Memory B cell (primary cell): ENCODE data around the gene PTPRB.

Experiments
- ATAC-seq: fragments of 150-1000 bp; cut with Tn5 transposase; 2 replicates; pipeline ENCODE4 v1.10.0; 2021; ENCODE audit warnings: low read depth, mild to moderate bottlenecking, moderate library complexity
- DNase-seq, 2 donors: peaks; one replicate each; pipeline ENCODE4 v3.0.0; 2022; ENCODE audit warnings: low spot score in 2 of 2
- H3K27ac Mint-ChIP-seq: one replicate; pipeline ENCODE4 v1.8.0; 2022; ENCODE audit warnings: mild to moderate bottlenecking, moderate library complexity, mixed read lengths
- H3K27me3 Mint-ChIP-seq: one replicate; pipeline ENCODE4 v1.8.0; 2022; ENCODE audit warnings: mixed read lengths
- H3K36me3 Mint-ChIP-seq: one replicate; pipeline ENCODE4 v1.8.0; 2022; ENCODE audit warnings: mild to moderate bottlenecking, mixed read lengths
- H3K4me1 Mint-ChIP-seq: one replicate; pipeline ENCODE4 v1.8.0; 2022; ENCODE audit warnings: mixed read lengths
- H3K4me3 Mint-ChIP-seq: one replicate; pipeline ENCODE4 v1.8.0; 2022; ENCODE audit warnings: mild to moderate bottlenecking, moderate library complexity, mixed read lengths
- H3K9me3 Mint-ChIP-seq: one replicate; pipeline ENCODE4 v1.8.0; 2022; ENCODE audit warnings: mixed read lengths

PTPRB gene

DNA sequence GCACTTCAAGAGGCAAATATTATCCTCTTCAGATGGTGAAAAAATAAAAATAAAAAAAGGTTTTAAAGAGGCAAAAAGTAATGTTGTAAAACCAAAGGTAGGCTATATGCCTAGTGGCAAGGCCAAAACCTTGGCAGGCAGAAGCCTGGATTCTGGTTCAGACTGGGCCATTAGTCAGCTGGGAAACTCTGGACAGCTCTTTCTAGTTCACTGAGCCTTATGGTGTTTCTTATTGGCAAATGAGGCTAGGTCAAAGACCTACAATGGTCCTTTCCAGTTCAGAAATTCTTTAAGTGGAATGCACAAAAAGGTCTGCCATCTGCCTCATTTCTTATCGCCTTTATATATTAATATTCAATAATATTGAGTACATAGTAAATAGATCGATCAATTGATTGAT lies 44.6 kb downstream of the PTPRB start:
- H3K27ac Mint-ChIP-seq, result no peak overlapping the region
- ATAC-seq (no peak), DNase-seq (no peak)
- peaks cover 3% of the 10 kb centered on the region for H3K9me3 Mint-ChIP-seq
- H3K4me3 Mint-ChIP-seq, result no peak overlapping the region
- H3K27me3 Mint-ChIP-seq, result peaks cover 4% of the 10 kb centered on the region
- peaks cover 3% of the 10 kb centered on the region for H3K4me1 Mint-ChIP-seq
- H3K36me3 Mint-ChIP-seq, result no peaks in the 10 kb centered on the region

DNA sequence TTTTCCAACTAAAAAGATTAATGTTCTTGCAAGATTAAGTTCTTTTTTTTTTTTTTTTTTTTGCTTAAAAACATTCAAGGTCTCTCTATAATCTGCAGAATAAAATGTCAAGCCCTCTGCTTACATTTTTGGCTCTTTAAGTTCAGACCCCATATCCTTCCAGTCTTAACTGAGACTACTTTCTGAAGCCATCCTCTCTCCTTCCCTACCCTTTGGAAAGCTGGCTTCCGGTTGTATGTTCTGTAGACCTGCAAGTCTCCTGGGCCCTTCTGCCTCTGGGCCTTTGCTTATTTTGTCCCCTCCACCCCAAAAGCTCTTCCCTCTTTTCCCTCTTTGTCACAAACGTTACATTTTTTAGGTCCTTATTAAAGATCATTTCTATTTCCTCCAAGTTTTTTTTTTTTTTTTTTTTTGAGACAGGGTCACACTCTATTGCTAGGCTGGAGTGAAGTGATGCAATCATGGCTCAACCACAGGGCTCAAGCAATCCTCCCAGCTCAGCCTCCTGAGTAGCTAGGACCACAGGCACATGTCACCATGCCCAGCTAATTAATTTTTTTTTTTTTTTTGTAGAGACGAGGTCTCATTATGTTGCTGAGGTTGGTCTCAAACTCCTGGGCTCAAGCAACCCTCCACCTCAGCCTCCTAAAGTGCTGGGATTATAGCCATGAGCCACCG lies 46.5 kb downstream of the PTPRB start:
- no peak for ATAC-seq
- Mint-ChIP-seq H3K9me3 (peaks cover 5% of the 10 kb centered on the region), H3K4me1 (peaks cover 3% of the 10 kb centered on the region), H3K27me3 (peaks cover 4% of the 10 kb centered on the region), H3K36me3 (peaks cover 3% of the 10 kb centered on the region), H3K27ac (no peak overlapping the region), H3K4me3 (no peak overlapping the region)
- DNase-seq, result no peak

DNA sequence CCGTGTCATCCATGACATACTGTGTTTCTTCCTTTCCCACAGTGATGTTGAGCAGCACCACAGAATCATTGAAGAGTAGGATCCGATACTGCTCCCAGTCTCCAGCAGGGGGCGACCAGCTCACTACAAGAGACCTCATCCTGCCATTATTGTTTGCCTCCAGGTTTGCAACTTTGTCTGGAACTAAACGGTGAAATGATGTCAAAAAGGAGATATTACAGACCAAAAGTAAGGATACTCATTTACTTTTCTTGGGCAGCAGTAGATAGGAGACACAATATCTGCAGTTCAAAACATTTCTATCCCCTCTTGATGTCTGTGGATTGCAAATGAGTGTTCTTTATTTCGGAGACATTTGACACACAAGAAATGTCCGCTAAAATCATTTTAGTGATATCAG lies 47.2 kb downstream of the PTPRB start:
- peaks cover 3% of the 10 kb centered on the region for H3K4me1 Mint-ChIP-seq
- peaks cover 7% of the 10 kb centered on the region for H3K9me3 Mint-ChIP-seq
- no peak overlapping the region for H3K4me3 Mint-ChIP-seq
- peaks cover 5% of the 10 kb centered on the region for H3K27me3 Mint-ChIP-seq
- H3K27ac Mint-ChIP-seq, result no peak overlapping the region
- ATAC-seq (peak; percentile 67), DNase-seq (peak; percentile 18 to 21)
- peaks cover 3% of the 10 kb centered on the region for H3K36me3 Mint-ChIP-seq

DNA sequence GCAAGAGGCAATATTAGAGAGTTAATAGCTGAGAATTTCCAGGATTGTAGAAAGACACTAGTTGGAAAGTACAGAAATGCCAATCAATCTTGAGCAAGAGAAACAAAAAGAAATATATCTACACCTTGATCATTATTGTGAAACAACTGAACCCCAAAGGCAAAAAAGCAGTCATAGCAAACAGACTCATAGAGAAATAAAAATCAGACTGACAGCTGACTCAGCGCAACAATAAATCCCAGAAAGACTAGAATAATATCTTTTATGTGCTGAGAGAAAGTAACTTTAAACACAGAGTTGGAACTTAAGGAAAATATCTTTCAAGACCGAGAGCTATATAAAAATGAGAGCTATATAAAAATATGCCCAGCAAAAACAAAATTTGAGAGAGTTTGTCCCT lies 52.9 kb downstream of the PTPRB start:
- ATAC-seq (no peak), DNase-seq (no peak)
- Mint-ChIP-seq H3K4me1 (no peaks in the 10 kb centered on the region), H3K27me3 (peaks cover 1% of the 10 kb centered on the region), H3K27ac (no peak overlapping the region), H3K4me3 (no peak overlapping the region), H3K9me3 (peaks cover 13% of the 10 kb centered on the region), H3K36me3 (peaks cover 5% of the 10 kb centered on the region)

DNA sequence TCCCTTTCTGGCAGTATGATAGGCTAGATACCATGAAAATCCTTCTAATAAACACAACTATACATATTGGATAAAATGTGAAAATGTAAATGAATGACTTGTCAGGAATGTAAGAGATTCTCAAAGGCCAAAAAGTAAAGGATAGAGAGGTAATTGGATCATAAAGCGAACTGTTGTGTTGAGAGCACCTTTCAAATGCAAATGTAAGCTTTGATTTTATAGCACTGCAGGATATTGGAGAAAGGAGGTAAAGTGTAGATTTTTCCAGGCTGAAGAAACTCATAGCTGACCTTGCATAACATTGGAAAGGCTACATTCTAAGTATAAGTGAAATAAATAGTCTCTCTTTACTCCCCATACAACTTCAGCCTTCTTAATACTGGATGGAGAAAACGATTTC lies 54.0 kb downstream of the PTPRB start:
- DNase-seq (no peak), ATAC-seq (no peak)
- H3K27ac Mint-ChIP-seq, result no peak overlapping the region
- peaks cover 13% of the 10 kb centered on the region for H3K9me3 Mint-ChIP-seq
- H3K27me3 Mint-ChIP-seq, result peaks cover 1% of the 10 kb centered on the region
- H3K4me1 Mint-ChIP-seq, result no peaks in the 10 kb centered on the region
- peaks cover 5% of the 10 kb centered on the region for H3K36me3 Mint-ChIP-seq
- no peak overlapping the region for H3K4me3 Mint-ChIP-seq

DNA sequence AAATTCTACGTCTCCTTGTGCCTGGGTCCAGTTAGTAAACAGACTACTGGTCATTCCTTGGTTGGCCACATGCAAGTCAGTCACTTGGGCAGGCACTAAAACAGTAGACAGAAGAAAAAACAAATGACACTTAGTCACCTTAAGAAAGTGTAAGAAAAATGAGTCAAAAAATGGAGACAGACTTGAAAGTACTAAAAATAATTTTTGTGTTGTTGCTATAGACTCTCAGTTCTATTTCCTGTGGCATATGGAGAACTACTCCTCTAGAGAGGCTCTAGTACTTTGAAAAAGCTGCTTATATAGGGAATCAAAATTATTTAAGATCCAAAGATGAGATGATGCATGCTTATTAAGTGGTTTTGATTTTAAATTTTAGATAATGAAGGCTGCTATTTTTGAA lies 56.0 kb downstream of the PTPRB start:
- Mint-ChIP-seq H3K27ac (no peak overlapping the region), H3K27me3 (peaks cover 1% of the 10 kb centered on the region), H3K36me3 (peaks cover 2% of the 10 kb centered on the region), H3K4me1 (no peaks in the 10 kb centered on the region), H3K4me3 (no peak overlapping the region), H3K9me3 (peaks cover 11% of the 10 kb centered on the region)
- ATAC-seq (no peak), DNase-seq (no peak)

DNA sequence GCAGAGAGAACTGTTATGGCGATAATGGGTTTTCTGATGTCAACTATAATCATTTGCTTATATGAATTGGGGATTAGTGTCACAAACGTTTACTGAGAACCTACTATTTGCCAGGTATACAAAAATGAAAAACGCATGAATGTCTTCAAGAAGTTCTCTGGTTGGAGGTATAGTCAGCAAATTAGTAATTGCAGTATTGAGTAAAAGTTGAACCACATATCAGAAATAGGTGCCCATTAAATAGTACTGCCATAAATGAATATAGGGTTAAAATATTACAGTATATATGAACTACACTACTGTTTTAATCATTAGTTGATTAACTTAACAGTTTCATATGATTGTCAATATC lies 60.0 kb downstream of the PTPRB start:
- Mint-ChIP-seq H3K36me3 (no peaks in the 10 kb centered on the region), H3K27me3 (no peaks in the 10 kb centered on the region), H3K27ac (no peak overlapping the region), H3K4me3 (no peak overlapping the region), H3K9me3 (no peaks in the 10 kb centered on the region), H3K4me1 (no peaks in the 10 kb centered on the region)
- DNase-seq (no peak), ATAC-seq (no peak)

DNA sequence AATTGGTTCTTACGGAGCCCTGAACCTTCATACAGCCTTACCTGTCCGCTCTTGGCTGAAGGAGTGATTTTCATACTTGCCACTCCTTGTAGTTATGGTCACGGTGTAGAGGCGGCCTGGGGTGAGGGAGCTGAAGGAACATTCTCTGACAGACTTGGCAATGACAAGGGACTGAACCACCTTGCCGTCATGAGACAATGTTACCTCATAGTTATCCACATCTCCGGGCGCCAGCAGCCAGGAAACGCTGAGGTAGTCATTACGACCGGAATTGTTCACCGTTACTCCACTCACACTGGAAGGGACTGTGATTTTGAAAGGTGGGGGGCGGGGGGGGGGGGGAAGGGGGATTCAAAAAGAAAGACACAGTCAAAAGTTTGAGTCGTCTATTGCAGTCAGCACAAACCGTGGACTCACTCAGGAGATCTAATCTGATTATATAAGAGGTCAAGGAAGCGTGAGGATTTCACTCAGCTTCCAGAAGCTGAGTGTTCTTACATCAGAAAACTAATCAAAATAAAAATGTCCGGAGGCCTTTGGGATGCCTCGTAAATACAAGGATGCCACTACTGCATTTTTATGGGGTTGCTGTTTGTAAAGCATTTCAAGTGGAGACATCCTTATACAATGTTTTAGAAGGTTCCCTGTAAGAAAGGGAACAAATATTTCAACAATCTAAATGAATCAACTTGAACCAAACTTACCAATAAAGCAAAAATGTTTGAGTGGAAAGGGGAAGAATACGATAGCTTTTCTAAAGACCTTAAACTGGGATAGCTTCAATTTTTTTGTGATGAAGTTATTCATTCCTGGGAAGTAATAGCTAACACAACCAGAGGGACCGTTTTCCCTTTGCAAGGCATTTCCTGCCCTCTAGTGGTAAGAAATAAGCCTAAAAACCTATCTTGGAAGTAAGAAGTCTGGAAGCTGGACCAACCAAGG lies 60.6 kb downstream of the PTPRB start:
- Mint-ChIP-seq H3K27ac (no peak overlapping the region), H3K27me3 (no peaks in the 10 kb centered on the region), H3K9me3 (no peaks in the 10 kb centered on the region), H3K4me1 (no peaks in the 10 kb centered on the region), H3K4me3 (no peak overlapping the region), H3K36me3 (no peaks in the 10 kb centered on the region)
- DNase-seq (peak in 1 of 2 donors; percentile 45), ATAC-seq (peak; percentile 37)

DNA sequence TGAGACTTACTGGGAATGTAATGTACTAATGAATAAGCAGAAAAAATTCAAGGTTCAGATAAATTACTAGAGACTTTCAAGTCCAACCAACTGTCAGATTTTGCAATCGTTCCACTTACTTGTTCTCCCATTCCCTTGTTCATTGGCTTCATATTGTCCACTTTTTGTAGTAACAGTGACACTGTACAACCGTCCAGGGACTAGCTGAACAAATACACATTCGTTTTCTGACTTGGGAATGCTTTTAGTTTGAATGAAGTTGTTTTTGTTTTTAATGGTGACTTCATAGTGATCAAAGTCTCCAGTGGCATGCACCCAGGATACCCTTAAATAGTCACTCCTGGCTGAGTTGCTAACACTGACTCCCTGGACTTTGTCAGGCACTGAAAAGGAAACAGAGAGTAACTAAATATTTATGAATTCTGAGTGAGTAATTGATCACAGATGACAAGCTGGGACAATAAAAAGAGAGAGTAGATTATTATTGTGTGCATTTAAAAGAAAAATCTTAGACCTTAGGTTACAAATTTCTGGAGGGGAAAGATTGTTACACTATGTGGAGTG lies 65.4 kb downstream of the PTPRB start:
- peaks cover 5% of the 10 kb centered on the region for H3K36me3 Mint-ChIP-seq
- no peaks in the 10 kb centered on the region for H3K27me3 Mint-ChIP-seq
- no peak for ATAC-seq
- no peaks in the 10 kb centered on the region for H3K9me3 Mint-ChIP-seq
- H3K4me1 Mint-ChIP-seq, result no peaks in the 10 kb centered on the region
- DNase-seq, result no peak
- H3K4me3 Mint-ChIP-seq, result no peak overlapping the region
- H3K27ac Mint-ChIP-seq, result no peak overlapping the region

DNA sequence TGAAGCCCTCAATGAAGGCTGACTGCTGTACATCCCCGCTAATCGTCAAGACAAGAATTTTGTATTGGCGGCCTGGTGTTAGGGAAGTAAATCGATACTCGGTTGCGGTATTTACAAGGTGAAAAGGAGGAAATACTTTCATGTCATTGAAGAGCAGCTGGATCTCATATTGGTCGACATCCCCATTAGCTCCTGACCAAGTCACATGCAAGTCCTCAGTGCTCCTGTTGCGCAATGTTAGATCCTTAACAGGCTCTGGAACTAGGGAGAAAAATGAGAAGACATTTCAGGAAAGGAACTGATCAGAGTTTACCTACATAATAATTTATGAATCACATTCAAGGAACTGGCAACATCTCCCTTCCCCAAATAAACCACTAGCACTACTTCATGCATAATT lies 66.2 kb downstream of the PTPRB start:
- DNase-seq (no peak), ATAC-seq (no peak)
- Mint-ChIP-seq H3K27ac (no peak overlapping the region), H3K4me3 (no peak overlapping the region), H3K36me3 (peaks cover 5% of the 10 kb centered on the region), H3K9me3 (no peaks in the 10 kb centered on the region), H3K4me1 (no peaks in the 10 kb centered on the region), H3K27me3 (no peaks in the 10 kb centered on the region)

DNA sequence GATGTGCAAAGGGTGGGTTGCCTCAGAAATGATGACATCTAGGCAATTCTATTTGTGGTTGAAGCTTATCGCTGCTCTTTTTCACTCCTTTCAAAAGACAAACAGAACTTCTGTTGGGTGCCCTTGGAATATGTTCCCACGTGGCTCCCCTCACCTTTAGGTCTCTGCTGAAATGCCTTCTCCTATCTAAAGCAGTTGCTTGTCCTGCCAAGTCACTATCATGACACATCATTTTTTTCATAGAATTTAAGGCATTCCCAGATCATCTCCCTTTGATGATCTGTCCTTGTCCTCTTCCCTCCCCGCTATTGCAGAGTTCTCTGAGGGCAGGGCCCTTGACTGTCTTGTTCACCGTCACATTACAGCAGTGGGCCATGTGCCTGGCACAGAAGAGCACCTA lies 75.7 kb downstream of the PTPRB start:
- peaks cover 1% of the 10 kb centered on the region for H3K27me3 Mint-ChIP-seq
- DNase-seq (no peak), ATAC-seq (no peak)
- H3K9me3 Mint-ChIP-seq, result peaks cover 2% of the 10 kb centered on the region
- peaks cover 10% of the 10 kb centered on the region for H3K36me3 Mint-ChIP-seq
- H3K4me3 Mint-ChIP-seq, result no peak overlapping the region
- no peak overlapping the region for H3K27ac Mint-ChIP-seq
- H3K4me1 Mint-ChIP-seq, result peaks cover 2% of the 10 kb centered on the region

DNA sequence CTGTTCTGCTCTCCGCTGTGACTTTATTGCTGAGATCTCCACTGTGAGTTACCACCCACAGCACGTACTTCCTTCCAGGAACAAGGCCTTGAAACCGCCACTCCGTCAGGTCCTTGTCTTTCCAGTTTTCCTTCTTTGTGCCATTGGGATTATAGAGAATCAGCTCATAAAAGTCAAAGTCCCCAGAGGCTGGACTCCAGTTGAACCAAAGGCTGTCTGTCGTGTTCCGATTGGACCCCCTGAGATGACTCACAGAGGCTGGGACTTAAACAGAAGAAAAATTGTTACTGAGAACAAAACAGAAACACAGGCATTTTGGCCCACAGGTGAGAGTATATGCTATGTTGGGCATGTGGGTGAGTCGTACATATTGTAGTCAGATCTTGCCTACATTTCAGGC lies 76.6 kb downstream of the PTPRB start:
- H3K9me3 Mint-ChIP-seq, result peaks cover 2% of the 10 kb centered on the region
- peaks cover under 1% of the 10 kb centered on the region for H3K27me3 Mint-ChIP-seq
- no peak overlapping the region for H3K27ac Mint-ChIP-seq
- peaks cover 2% of the 10 kb centered on the region for H3K4me1 Mint-ChIP-seq
- no peak for ATAC-seq
- DNase-seq, result no peak
- H3K4me3 Mint-ChIP-seq, result no peak overlapping the region
- peaks cover 9% of the 10 kb centered on the region for H3K36me3 Mint-ChIP-seq

DNA sequence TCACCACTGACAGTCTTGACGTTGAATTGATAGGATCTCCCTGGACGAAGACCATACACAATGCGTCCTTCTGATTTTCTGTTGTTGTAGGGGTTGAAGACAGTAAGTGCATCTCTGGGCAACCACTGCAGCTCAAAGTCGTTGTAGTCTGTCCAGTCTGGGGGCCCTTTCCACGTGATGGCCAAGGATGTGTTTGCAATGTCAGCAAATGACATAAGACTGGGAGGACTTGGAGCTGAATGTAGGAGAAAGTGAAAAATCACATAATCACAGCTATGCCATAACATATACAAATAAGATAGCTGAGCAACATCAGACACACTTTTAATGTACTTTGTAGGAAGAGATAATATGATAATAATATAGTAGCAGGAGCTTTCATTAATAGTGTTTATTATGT lies 77.8 kb downstream of the PTPRB start:
- Mint-ChIP-seq H3K4me3 (no peak overlapping the region), H3K4me1 (peaks cover 2% of the 10 kb centered on the region), H3K27me3 (no peaks in the 10 kb centered on the region), H3K9me3 (no peaks in the 10 kb centered on the region), H3K36me3 (peaks cover 6% of the 10 kb centered on the region), H3K27ac (no peak overlapping the region)
- ATAC-seq (no peak), DNase-seq (no peak)

DNA sequence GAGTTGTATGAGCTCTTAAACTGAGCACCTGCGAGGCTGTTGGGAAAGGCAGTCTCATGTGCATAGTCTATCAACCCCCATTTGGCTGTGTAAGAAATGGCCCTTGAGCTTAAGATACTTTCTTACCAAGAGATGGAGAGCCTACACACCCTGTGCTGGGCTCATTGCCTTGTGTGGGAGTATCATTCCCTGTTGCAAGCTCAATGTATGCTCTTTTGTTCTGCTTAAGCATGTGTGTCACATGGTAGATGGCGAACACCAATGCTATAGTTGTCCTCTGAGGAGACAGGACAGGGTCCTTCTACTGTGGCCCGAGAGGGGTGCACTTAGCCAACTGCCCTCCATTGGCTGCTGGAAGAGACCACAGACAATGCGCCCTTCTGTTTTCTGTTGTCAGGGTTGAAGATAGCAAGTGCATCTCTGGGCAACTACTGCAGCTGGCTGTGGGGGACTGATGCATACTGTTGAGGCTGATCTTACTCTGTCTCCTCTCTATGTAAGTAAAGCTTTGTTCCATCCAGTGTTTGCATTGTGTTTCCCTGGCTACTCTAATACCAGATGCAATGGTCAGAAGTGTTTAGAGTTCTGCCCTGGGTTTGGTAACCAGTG lies 79.5 kb downstream of the PTPRB start:
- Mint-ChIP-seq H3K27me3 (no peaks in the 10 kb centered on the region), H3K4me1 (no peaks in the 10 kb centered on the region), H3K9me3 (no peaks in the 10 kb centered on the region), H3K27ac (no peak overlapping the region), H3K36me3 (peaks cover 6% of the 10 kb centered on the region), H3K4me3 (no peak overlapping the region)
- DNase-seq, result no peak
- no peak for ATAC-seq
